Activated B cell treated with CpG ODN at 0.5 μM for 24 hours (primary cell): ENCODE results near the gene SGCD. TPM values are rescaled to one million over a fixed set of nuclear protein-coding genes. Genes with fewer than 3 reads are reported as not detected.

Experiments
- ATAC-seq: fragments of 200-7000 bp; cut with Tn5 transposase; one replicate; pipeline ENCODE4 v1.10.0; 2021; ENCODE audit warnings: low read depth, mild to moderate bottlenecking, moderate library complexity
- CTCF ChIA-PET: fragments of 350-600 bp; sonication (Branson Sonifier 250); formaldehyde crosslinking; loops from one replicate; lab custom pipeline; 2021; ENCODE audit warnings: antibody characterized with exemption; lab: Charles Lee
- POLR2A ChIA-PET: fragments of 350-600 bp; sonication (Branson Sonifier 250); formaldehyde crosslinking; loops from one replicate; lab custom pipeline; 2021; ENCODE audit warnings: antibody characterized with exemption; lab: Charles Lee
- DNase-seq: peaks from one replicate; pipeline ENCODE4 v3.0.0; 2022
- H3K27ac Mint-ChIP-seq: one replicate; pipeline ENCODE4 v1.8.0; 2020; ENCODE audit warnings: mixed read lengths
- H3K27me3 Mint-ChIP-seq: one replicate; pipeline ENCODE4 v1.8.0; 2021; ENCODE audit warnings: mixed read lengths
- H3K36me3 Mint-ChIP-seq: one replicate; pipeline ENCODE4 v1.8.0; 2021; ENCODE audit warnings: low read depth, mixed read lengths
- H3K4me1 Mint-ChIP-seq: one replicate; pipeline ENCODE4 v1.8.0; 2021; ENCODE audit warnings: mixed read lengths
- H3K4me3 Mint-ChIP-seq: one replicate; pipeline ENCODE4 v1.8.0; 2020; ENCODE audit warnings: mild to moderate bottlenecking, mixed read lengths
- H3K9me3 Mint-ChIP-seq: one replicate; pipeline ENCODE4 v1.8.0; 2020; ENCODE audit warnings: mixed read lengths
- intact Hi-C: fragments of 100-400 bp; cut with micrococcal nuclease; formaldehyde crosslinking; loops from one replicate; pipeline ENCODE4 v1.15.1; 2024
- total RNA-seq: library from RNA; stranded (reverse); gene quantifications from 2 replicates; pipeline ENCODE4 v1.2.3, GENCODE V29; 2022
- TF ChIP-seq, protein P1 (sequence below): fragments of 200-600 bp; IDR thresholded peaks from one replicate; pipeline ENCODE4 v1.8.0; 2022; ENCODE audit warnings: antibody characterized with exemption, mild to moderate bottlenecking

The SGCD gene
- total RNA-seq, 1 donor from 2014 or later: not detected

DNA sequence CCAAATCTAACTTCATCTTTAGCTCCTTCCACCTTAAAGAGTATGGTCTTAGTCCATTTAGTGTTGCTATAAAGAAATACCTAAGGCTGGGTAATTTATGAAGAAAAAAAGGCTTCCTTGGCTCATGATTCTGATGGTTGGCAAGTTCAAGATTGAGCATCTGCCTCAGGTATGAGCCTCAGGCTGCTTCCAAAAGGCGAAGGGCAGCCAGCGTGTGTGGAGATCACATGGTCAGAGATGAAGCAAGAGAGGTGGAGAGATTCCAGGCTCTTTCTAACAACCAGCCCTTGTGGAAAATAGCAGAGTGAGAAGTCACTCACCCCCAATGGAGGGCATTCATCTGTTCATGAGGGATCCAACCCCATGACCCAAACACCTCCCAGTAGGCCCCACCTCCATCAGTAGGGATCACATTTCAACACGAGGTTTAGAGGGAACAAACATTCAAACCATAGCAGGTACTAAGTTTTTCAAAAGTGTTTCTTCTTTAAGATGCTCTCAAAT, 225.9 kb downstream of the SGCD start:
- no peak for ATAC-seq

GRCh38 chr5:156556666-156557406, 229.9 kb downstream of the SGCD start:
- Mint-ChIP-seq H3K27ac (no peak overlapping the region), H3K4me1 (no peaks in the 10 kb centered on the region), H3K4me3 (no peak overlapping the region), H3K36me3 (no peaks in the 10 kb centered on the region), H3K27me3 (peaks cover 13% of the 10 kb centered on the region), H3K9me3 (no peaks in the 10 kb centered on the region)
- DNase-seq (no peak), ATAC-seq (no peak)
- TF ChIP-seq, protein P1, sequence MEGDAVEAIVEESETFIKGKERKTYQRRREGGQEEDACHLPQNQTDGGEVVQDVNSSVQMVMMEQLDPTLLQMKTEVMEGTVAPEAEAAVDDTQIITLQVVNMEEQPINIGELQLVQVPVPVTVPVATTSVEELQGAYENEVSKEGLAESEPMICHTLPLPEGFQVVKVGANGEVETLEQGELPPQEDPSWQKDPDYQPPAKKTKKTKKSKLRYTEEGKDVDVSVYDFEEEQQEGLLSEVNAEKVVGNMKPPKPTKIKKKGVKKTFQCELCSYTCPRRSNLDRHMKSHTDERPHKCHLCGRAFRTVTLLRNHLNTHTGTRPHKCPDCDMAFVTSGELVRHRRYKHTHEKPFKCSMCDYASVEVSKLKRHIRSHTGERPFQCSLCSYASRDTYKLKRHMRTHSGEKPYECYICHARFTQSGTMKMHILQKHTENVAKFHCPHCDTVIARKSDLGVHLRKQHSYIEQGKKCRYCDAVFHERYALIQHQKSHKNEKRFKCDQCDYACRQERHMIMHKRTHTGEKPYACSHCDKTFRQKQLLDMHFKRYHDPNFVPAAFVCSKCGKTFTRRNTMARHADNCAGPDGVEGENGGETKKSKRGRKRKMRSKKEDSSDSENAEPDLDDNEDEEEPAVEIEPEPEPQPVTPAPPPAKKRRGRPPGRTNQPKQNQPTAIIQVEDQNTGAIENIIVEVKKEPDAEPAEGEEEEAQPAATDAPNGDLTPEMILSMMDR: no peak
- intact Hi-C loops: no loop called here
- CTCF ChIA-PET: no interaction called here
- POLR2A ChIA-PET: no interaction called here

More for the DNA sequence above, 225.9 kb downstream of the SGCD start:
- CTCF ChIA-PET: no interaction called here
- Mint-ChIP-seq H3K9me3 (no peaks in the 10 kb centered on the region), H3K4me3 (no peak overlapping the region), H3K27ac (no peak overlapping the region), H3K4me1 (no peaks in the 10 kb centered on the region), H3K36me3 (no peaks in the 10 kb centered on the region), H3K27me3 (peaks cover 4% of the 10 kb centered on the region)
- no peak for DNase-seq
- POLR2A ChIA-PET: no interaction called here
- TF ChIP-seq, protein P1: no peak
- intact Hi-C loops: no loop called here

DNA sequence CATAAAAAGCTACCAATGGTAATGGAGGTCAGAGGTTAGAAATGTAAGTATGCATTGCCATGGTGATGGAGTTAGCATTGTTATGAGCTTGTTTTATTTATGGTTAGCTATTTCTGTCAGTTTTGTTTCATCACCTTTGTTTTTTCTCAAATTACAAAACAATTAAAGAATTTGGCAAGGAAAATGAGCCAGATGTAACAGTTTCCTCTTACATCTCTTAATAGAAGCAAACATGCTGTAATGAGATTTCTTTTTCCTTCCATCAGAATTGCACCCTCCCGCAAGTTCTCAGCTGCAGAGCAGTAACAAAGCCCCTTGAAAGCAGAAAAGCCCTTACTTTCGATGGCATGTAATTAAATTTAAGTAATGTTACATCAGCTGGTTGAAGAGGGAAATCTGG, 233.0 kb downstream of the SGCD start:
- no peak overlapping the region for H3K4me3 Mint-ChIP-seq
- intact Hi-C loops: no loop called here
- TF ChIP-seq, protein P1: no peak
- no peaks in the 10 kb centered on the region for H3K4me1 Mint-ChIP-seq
- no peak overlapping the region for H3K27ac Mint-ChIP-seq
- H3K36me3 Mint-ChIP-seq: no peaks in the 10 kb centered on the region
- ChIA-PET CTCF (no interaction called here), POLR2A (no interaction called here)
- DNase-seq (no peak), ATAC-seq (no peak)
- H3K9me3 Mint-ChIP-seq: no peaks in the 10 kb centered on the region
- peaks cover 13% of the 10 kb centered on the region for H3K27me3 Mint-ChIP-seq

- Mint-ChIP-seq H3K27me3 (peaks cover 13% of the 10 kb centered on the region), H3K9me3 (no peaks in the 10 kb centered on the region), H3K36me3 (no peaks in the 10 kb centered on the region), H3K4me3 (no peak overlapping the region), H3K27ac (no peak overlapping the region), H3K4me1 (no peaks in the 10 kb centered on the region)
- no peak for ATAC-seq
- CTCF ChIA-PET: no interaction called here
- intact Hi-C loops: no loop called here
- POLR2A ChIA-PET: no interaction called here
- no peak for DNase-seq
- TF ChIP-seq, protein P1: no peak
Measured at GRCh38 chr5:156561651-156562050, 234.7 kb downstream of the SGCD start.

DNA sequence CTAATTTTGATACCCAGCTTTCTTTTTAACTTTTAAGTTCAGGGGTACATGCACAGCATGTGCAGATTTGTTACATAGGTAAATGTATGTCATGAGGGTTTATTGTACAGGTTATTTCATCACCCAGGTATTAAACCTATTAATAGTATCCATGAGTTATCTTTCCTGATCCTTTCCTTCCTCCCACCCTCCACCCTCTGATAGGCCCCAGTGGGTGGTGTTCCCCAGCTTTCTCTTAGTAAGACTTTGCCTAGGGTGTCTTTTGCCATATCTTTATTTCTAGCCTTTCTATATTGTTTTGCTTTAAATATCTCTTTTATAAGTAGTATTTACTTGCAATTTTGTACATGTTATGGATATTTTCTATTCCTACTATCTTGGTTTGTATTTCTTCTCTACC, 243.7 kb downstream of the SGCD start:
- POLR2A ChIA-PET: no interaction called here
- no peak overlapping the region for H3K27ac Mint-ChIP-seq
- TF ChIP-seq, protein P1: no peak
- H3K9me3 Mint-ChIP-seq: no peaks in the 10 kb centered on the region
- CTCF ChIA-PET: no interaction called here
- no peaks in the 10 kb centered on the region for H3K27me3 Mint-ChIP-seq
- ATAC-seq: no peak
- no peaks in the 10 kb centered on the region for H3K4me1 Mint-ChIP-seq
- no peaks in the 10 kb centered on the region for H3K36me3 Mint-ChIP-seq
- intact Hi-C loops: no loop called here
- no peak overlapping the region for H3K4me3 Mint-ChIP-seq
- DNase-seq: no peak
